ENCODE data around the gene FGFBP2.

FGFBP2 gene

DNA sequence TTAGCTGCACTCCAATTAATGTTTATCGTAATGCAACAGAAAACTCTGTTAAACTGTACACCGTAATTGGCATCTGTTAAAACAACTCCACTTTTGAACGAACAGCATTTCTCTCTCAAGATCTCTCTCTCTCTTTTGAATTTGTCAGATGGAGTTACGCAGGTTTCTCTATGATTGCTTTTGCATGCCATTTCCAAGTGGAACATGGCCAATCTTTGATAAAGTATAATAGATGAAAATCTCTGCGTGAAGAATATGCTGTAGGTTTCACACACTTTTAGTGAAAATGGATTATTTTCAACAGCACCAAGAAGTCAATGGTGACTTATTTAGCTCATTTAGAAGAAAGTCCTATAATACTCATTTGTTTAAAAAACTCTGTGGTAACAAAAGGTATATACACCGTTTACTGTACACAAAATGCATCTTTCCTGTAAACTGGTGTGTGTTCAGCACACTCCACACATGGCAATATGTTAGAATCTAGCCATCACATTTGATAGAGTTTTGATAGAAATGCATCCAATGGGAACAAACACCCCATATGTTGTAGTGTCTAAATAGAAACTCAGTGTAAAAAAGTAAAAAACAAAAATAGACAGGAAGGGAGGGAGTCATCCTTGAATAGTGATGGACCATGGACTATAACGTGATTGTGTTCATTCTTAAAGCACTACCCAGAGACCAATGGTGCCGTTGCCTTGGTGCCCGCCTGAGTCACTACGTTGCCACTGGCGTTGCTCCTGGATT lies 5.8 kb upstream of the FGFBP2 start:
- no peak for DNase-seq

DNA sequence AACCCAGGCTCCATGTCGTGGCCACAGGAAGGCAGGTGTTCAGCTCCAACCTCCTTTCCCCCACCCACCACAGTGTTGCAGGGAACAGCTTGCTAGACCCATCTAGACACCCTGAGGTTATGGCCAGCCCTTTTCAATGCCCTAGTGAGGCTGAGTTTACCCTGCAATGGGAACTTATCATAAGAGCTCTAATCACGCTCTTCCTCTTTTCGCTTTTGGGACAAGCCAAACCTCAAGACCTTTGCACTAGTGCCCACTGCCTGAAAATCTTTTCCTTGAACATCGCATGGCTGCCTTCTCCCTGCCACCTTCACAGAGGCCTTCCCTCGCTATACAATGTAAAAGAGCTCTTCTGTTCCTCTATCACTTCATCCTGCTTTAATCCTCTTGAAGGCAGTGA lies 2.4 kb upstream of the FGFBP2 start:
- DNase-seq, result no peak

DNA sequence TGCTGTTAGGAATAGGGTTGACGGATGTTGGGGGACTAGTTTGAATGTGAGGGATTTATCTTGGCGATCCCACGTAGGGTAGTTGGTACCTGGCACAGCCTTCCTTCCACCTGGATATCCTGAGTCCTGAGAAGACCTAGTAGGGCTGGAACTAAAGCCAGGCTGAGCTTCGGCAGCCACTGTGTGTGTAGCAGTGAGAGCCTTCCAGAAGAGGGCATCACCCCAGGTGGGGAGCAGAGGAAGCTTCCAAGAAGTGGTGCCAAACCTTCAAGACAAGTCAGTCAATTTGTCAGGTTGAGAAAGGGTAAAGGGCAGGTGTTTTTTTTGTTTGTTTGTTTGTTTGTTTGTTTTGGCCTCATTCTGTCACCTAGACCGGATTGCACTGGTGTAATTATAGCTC lies 1.2 kb upstream of the FGFBP2 start:
- no peak for DNase-seq

DNA sequence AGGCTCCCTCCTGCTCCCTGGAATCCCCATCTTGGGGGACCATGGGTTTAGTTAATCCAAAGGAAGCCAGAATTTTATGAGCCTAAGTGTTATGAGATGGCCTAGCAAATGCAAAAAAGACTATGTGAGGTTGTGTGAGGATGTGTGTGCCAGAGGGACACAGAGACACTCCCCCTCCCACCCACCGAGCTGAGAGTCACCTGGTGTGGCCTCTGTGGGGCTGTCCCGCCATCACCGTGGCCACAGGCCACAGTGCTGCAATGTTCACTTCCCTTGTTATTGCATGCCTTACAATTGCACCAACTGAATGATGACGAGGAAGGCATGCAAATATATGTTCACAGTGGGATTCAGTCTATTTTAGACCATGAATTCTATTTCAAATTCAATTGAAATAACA lies 601 bp upstream of the FGFBP2 start:
- no peak for DNase-seq

DNA sequence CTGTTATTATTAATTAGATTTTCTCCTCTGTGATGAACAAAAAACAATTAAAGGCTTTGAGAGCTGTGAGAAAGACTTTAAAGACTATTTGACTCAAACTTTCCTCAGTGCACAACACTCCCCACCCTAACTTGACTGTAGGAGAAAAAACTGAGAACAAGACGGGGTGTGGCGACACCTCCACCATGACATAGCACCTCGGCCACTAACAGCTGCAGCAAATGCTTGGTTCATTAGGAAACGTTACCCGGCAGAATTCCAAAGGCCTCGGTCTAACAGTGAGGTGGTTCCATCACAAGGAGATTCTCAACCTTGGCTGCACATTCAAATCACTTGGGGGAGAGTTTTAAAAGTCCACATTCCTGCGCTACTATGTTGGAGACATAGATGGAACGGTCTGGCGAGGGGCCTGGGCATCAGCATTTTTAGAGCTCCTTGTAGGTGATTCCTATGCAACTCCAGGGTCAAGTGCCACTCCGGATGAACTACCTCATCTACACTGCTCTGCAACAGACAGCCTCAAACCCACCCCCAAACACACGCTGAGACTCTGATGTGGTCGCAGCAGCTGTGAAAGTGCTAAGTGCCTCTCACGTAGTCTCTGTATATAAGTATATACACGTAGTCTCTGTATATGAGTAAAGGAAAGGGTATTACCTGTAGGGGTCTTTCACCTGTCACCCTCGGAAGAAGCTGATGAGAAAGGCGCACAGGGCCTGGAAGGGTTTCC lies 1.0 kb downstream of the FGFBP2 start:
- no peak for DNase-seq

DNA sequence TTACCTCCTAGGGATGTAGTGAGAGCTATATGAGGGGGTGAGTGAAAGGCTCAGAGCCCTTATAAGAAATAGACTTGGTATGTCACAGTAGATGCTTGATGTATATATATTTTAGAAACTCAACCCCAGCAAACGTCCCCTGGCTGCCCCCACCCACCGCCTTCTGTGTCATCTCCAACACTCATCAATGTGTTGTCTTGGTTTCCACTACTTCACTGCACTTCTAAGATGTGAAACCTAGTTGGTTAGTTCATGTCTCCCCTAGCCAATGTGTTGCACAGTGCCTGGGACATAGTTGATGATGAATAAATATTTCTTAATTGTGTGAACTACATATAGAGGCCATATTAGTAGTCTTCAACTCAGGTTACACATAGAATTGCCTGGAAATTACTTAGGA lies 4.4 kb downstream of the FGFBP2 start:
- no peak for DNase-seq

DNA sequence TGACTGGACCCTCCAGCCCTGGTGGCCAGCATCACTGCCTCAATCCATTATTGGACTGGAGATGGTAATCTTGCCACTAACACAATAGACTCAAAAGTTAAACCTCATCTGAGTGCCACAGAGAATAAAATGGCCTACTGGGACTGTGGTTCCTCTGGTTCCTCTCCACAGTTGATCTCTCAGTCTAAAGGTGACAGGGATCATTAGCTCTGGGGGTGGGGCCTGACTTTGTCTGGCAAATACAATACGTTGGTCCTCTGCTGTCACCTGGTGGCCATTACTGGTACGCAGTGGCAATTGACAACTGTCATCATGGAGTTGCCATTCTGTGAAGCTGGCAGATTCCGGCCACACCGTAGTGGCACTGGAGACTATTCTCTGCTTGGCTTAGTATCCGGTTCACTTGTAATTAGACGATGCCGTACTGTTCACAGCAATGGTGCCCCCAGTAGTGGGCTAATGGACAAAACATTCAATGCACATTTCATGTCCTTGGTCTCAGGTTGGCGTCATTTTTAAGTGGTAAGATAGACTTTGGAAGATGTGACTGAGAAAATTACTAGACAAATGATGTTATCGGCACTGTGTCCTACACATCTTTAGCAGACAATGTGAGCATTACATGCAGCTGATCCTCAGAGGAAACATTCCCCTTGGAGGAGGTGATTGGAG lies 6.7 kb downstream of the FGFBP2 start:
- peak; percentile 79 to 81 for DNase-seq

DNA sequence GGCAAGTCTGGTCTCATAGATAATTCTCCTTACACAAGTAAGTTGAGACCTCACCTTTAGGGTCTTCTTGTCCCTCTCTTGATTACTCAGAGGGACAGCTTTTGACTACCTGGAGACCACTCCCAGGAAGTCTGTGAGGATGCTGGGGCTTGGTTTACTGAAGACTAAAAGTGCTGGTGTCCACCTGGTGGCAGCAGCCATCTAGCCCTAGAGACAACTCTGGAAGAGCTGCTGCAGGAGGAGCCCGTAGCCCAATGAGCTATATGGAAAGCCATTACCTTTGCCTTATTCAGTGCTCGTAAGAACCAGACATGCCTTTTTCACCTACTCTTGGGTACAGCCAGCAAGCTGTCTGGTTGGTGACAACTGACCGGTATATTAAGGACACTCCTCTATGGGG lies 7.3 kb downstream of the FGFBP2 start:
- no peak for DNase-seq

DNA sequence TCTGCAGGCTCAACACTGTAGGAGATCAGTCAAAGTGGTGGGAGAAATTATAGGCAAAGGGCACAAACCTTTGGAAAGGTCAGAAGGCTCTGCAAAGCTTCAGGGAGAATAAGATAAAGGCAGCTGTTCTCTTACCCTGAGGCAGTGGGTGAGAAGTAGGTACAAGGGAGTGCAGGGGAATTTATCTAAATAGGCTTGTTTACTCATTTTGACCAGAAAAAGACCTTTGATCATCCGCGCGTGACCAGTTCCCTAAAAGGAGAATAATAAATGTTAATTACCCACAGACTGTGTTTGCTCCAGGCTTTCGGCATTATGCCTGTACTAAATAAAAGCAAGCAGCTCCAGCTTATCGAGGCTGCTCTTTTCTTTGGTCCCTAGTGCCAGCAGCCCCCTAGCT lies 9.3 kb downstream of the FGFBP2 start:
- no peak for DNase-seq

DNA sequence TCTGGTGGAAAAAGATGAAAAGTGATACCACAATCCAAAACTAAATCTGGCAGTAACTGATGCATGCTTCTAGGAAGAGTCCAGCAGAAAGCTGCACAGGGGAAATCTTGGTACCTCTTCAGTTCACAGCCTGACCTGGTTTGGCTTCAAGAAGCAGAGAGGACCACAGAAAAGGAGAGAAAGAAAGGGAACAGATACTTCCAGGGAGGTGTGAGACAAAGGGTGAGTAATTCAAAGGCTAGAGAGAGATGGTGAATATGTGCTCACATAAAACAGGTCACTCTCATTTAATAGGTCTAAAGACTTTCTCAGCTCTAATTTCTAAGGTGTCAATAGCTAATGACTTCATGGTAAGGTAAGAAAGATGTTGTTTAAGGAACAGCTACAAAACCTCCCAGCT lies 11.2 kb downstream of the FGFBP2 start:
- DNase-seq, result no peak

DNA sequence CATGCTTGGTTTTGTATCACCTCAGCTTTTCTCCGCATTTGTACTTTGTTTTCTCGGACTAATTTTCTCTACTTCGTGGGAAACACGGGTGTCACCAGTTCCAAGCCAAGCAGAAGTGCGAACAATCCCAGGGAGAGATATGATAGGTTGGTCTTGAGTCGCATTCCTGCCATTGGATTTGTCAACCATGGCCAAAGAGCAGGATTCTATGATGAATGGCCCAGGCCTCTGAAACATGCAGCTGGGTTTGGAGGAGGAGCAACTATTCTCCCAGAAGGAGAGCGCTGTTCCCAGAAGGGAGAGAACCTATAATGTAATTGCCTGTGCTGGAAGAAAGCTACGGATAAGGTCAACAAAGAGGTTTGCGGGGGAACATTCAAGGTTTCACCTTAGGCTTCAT lies 14.1 kb downstream of the FGFBP2 start:
- no peak for DNase-seq

DNA sequence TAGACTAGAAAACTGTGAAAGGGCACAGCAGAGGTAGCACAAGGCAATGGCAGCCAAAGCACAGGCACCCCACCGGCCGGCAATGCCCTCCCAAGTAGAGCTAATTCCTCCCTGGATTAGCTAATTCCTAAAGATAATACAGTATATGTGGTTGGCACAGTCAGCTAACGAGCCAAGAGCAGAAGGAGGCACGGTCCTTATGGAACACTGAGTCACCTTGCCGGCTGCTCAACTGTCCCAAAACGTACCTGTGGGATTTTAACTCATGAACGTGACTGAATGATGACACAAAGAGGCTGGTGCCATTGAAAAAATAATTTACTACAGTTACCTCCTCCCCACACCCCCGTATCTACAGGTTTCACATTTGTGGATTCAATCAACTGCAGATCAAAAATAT lies 15.3 kb downstream of the FGFBP2 start:
- DNase-seq, result no peak

DNA sequence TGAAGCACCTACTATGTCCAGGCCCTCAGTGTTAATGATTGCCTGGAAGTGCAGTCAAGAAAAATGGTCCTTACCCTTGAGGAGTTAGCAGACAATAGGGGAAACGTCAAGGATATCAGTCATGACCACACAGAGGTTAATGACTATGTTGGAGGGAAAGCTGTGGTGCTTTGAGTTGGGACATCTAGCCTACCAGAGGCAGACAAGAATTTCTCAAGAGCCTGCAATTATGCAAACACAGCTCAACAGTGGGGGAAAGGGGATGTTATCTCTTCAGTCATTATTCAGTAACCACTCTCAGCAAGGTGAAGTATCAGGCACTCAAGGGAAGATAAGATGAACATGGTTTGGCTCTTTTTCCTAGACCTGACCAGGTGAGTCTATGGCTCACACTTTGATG lies 17.5 kb downstream of the FGFBP2 start:
- no peak for DNase-seq

DNA sequence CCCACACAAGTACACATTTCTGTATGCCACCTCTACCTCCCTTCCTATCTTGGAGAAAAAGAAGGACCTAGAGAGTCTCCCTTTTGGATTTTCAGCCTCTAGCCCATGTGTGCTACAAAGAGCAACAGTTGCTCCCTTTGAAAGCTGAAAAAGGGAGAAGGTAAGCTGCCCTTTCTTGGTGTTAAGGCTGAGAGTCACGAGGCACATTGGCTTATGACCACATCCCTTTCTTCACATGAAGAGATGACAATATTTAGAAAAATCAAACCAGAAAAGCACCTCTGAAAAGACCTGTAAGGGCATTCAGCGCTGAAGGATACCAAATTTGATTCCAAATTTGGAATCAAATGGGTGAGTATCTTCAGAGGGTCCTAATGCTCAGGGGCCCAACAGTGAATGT lies 18.1 kb downstream of the FGFBP2 start:
- no peak for DNase-seq

DNA sequence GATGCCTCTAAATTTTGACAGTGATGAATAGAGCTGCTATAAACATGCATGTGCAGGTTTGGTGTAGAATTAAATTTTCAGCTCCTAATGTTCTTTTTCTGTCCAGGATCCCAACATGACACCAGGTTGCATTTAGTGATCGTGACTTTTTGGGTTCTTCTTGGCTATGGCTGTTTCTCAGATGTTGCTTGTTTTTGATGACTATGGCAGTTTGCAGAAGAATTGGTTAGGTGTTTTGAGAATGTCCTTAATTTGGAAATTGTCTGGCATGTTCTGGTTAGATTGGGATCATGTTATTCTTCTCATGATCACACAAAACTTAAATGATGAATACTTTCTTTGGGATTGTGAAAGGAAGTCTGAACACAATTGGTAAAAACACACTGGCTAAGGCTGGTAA lies 20.7 kb downstream of the FGFBP2 start:
- DNase-seq, result no peak

DNA sequence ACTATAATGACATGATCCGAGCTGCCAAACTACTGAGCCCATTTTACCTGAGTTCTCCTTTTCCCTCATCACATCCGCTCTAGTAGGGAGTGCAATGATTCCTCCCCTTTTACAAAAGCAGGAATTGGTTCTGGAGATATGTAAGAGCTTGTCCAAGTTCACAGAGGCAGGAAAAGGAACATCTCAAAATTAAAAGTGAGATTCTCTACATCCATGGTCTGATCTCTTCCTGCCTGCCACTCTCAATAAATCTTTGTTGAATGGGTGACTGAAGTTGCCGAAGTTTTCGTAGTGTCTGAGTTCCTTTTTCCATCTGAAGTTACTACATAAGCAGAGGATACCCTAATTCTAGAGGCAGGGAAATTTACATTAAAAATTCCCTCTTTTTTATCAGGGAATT lies 24.3 kb downstream of the FGFBP2 start, which contains the start of gene FGFBP1:
Gene FGFBP1 (minus strand): TSS at position 101 of the 400 bp plus-strand sequence. CDS start 2,108 bp downstream, outside the sequence.
- DNase-seq, result no peak

DNA sequence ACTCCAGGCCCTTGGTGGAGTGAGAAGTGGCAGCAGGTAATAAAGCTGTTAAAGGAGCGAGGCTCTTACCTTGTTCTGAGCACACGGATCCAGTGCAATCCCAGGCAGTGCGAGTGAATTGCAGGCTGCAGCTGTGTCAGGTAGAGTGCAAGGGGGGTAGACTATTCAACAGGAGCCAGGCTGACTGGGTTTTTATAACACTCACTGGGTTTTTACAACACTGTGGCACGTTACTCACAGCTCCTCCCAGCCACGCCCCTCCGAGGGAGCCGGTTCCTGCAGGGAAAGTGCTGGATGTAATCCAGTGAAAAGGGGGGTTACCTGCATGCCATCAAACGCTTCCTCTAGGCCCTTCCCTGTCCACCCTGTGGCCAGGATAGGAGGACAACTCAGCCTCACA lies 24.8 kb downstream of the FGFBP2 start:
- DNase-seq, result peak; percentile 43 to 81

DNA sequence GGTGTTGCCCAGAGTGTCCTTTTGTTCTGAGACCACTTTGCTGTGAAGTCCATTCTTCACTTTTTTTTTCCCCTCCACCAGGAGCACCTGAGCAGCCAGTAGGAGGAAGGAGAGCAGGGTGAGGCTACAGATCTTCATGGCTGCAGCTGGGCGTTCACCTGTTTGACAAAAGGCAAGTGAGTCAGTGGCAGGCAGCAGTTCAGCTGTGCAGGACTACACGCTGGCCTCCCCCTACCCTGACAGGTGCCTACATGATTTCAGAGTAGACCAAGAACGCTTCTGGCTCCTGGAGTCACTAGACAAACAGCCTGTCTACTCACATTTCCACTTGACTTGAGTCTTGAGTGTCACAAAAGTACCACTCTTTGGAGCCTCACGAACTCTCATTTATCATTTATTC lies 26.5 kb downstream of the FGFBP2 start:
- DNase-seq, result peak; percentile 89 to 95

DNA sequence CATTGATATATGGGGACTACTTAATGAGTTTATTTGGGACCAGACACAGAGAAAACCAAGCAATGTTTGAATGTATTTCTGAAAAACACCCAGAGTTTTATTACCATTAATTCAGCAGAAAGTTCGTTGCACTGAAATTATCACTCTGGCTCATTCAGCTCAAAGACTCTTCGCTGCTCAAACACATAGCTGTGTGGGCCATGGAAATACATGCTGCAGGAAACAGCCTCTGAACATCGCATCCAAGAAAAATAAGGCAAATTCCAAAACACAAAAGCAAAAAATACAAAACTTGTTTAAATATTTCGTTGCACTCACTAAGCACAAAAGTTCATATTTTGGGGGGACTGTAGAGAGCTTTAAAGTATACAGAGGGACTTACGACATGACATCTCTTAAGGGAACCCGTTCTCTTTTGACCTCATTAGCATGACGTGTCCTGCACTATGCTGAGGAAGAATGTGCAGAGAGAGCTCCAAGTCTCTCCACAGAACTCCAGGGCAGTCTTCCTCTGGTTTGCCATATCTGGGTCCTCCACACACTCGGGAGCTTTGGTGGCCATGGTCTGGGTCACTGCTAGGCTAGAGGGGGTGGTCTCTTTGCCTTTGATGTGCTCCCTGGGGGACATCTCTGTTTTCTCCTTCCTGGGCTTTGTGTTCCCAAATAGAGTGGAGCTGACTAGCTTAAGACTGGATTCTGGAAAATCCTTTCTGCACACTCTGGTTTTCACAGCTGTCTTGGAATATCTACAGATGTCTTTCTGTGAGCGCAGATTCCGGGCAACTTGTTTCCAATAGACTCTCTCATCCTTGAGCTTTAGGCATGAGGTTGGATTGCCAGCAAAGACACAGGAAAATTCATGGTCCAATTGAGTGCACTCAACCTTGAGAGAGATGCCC lies 27.2 kb downstream of the FGFBP2 start:
- peak in 1 of 2 experiments; percentile 68 for DNase-seq

DNA sequence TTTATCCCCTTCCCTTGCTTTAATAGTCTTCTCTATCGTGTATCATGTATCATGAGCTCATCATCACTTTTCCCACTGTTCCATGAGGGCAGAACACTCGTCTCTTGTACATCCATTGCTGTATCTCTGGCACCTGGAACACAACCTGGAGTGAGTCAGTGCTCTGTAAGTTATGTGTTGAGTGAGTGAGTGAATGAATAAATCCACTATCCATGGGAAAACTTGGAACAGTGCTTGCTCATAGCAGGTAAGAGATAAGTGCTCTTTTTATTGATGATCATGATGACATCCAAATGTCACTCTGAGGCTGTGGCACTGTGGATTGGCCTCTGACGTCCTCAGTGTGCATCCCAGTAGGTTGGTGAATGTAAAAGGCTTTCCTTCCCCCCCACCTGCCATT lies 28.7 kb downstream of the FGFBP2 start:
- no peak for DNase-seq

DNA sequence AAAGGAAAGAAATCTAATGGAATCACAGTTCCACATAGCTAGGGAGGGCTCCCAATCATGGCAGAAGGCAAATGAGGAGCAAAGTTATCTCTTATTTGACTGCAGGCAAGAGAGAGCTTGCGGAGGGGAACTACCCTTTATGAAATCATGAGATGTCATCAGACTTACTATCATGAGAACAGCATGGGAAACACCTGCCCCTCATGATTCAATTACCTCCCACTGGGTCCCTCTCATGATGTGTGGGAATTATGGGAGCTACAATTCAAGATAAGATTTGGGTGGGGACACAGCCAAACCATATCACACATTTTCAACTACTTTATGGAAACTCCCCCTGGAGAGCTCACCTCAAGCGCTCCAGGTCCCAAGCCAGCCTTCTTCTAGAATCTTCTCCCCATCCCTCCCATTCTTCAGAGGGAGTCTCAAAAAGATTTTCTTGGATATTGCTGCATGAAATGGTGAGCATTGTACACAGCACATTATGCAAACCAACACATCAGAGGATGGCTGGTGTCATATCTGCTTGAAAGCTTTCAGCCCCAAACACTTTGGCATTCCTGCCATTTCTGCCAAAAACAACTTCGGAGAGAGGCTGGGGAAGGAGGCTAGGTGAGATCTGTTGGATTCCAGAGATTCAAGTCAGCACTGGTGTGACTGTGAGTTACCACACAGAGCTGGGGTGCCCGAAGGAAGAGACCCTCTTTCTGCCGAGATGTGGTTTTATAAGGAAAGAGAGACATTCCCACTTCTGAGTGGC lies 31.3 kb downstream of the FGFBP2 start:
- no peak for DNase-seq

DNA sequence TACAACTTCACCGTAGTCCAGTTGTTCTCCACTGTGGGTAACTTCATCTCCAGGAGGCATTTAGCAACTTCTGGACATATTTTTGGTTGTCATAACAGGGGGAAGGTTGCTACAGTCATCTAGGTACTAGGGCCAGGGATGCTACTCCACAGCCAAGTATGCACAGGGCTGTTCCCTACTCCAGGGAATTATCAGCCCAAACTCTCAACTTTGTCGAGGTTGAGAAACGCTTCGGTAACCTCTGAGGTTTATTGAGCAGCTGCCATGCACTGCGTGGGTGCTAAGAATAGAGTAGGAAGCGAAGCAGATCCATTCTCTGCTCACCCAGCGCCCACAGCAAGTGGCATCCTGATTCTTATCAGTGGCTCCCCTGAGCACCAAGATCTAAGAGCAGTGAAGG lies 32.7 kb downstream of the FGFBP2 start:
- DNase-seq, result no peak
